GM12878 (cell line): ENCODE results near the gene USF3. TPM values are rescaled to one million over a fixed set of nuclear protein-coding genes. Genes with fewer than 3 reads are reported as not detected.

Experiments used
- ATF7 ChIP-seq: fragments of 450-650 bp; IDR thresholded peaks from 2 replicates; pipeline ENCODE4 v1.6.1; 2016; ENCODE audit warnings: low read depth, mild to moderate bottlenecking
- BHLHE40 ChIP-seq, 2 experiments: fragments of 450-650 bp in 1 of 2; IDR thresholded peaks; 2 replicates each; pipeline ENCODE4 v1.6.1; 2011 to 2017; ENCODE audit warnings: low read depth in 2 of 2, borderline replicate concordance in 1 of 2, improper control_type of control experiment in 1 of 2, low read length in 1 of 2, mild to moderate bottlenecking in 1 of 2
- CBFB ChIP-seq: IDR thresholded peaks from 2 replicates; pipeline ENCODE4 v1.6.1; 2016; ENCODE audit warnings: antibody characterized with exemption, low read depth
- CHD2 ChIP-seq: IDR thresholded peaks from 2 replicates; pipeline ENCODE4 v1.6.1; 2011; ENCODE audit warnings: low read depth, low read length, improper control_type of control experiment, borderline replicate concordance
- CHD4 ChIP-seq: fragments of 200-600 bp; sonication (generic); IDR thresholded peaks from 2 replicates; pipeline ENCODE4 v1.6.1; 2016; ENCODE audit warnings: mild to moderate bottlenecking
- CUX1 ChIP-seq: IDR thresholded peaks from 2 replicates; pipeline ENCODE4 v1.6.1; 2012; ENCODE audit warnings: improper control_type of control experiment, low read depth, low read length; ENCODE audit not compliant: insufficient replicate concordance
- ETV6 ChIP-seq, 2 experiments: fragments of 450-650 bp in 1 of 2; IDR thresholded peaks in 1 of 2; conservative IDR thresholded peaks in 1 of 2; 2 replicates each; pipeline ENCODE4 v1.6.1; 2014; ENCODE audit warnings: antibody characterized with exemption in 1 of 2, borderline replicate concordance in 1 of 2, low read depth in 1 of 2, mild to moderate bottlenecking in 1 of 2, moderate library complexity in 1 of 2
- HDGF ChIP-seq: fragments of 450-650 bp; IDR thresholded peaks from 2 replicates; pipeline ENCODE4 v1.6.1; 2016; ENCODE audit warnings: antibody characterized with exemption
- HSF1 ChIP-seq: fragments of 150-350 bp; IDR thresholded peaks from 2 replicates; pipeline ENCODE4 v1.6.1; 2014; ENCODE audit warnings: mild to moderate bottlenecking, low read depth, low read length
- IRF3 ChIP-seq: fragments of 450-650 bp; IDR thresholded peaks from 2 replicates; pipeline ENCODE4 v1.6.1; 2014; ENCODE audit warnings: mild to moderate bottlenecking
- NFIC ChIP-seq: IDR thresholded peaks from 2 replicates; pipeline ENCODE4 v1.6.1; 2012; ENCODE audit warnings: low read depth, mild to moderate bottlenecking, inconsistent platforms, low read length, moderate library complexity
- NFYB ChIP-seq: IDR thresholded peaks from 2 replicates; pipeline ENCODE4 v1.6.1; 2011; ENCODE audit warnings: low read depth, mild to moderate bottlenecking, low read length, improper control_type of control experiment, moderate library complexity; ENCODE audit not compliant: insufficient read depth
- NR2F1 ChIP-seq: fragments of 450-650 bp; conservative IDR thresholded peaks from 2 replicates; pipeline ENCODE4 v1.6.1; 2017; ENCODE audit warnings: mild to moderate bottlenecking
- PAX5 ChIP-seq: IDR thresholded peaks from 2 replicates; pipeline ENCODE4 v1.6.1; 2011; ENCODE audit warnings: low read depth, low read length, borderline replicate concordance
- STAT1 ChIP-seq: fragments of 450-650 bp; conservative IDR thresholded peaks from 2 replicates; pipeline ENCODE4 v1.6.1; 2014; ENCODE audit warnings: antibody characterized with exemption, mild to moderate bottlenecking
- YY1 ChIP-seq: IDR thresholded peaks from 2 replicates; pipeline ENCODE4 v1.6.1; 2011; ENCODE audit warnings: low read depth, mild to moderate bottlenecking, low read length
- ZNF274 ChIP-seq: IDR thresholded peaks from one replicate; pipeline ENCODE4 v1.8.0; 2011; ENCODE audit not compliant: insufficient read length, insufficient read depth
- polyA plus RNA-seq, 11 experiments: library from polyadenylated mRNA; depleted of rRNA in 4 of 11; unstranded in 6 of 11; stranded (reverse) in 5 of 11; fragments of >200 nt; fragmentation: Nextera tagmentation in 4 of 11; fragmentation: Illumina TruSeq in 1 of 11; extraction: Ambion mirVana in 4 of 11; extraction: Trizol in 1 of 11; gene quantifications; 1 replicate in 1 of 11; 2 replicates in 10 of 11; pipeline versions ENCODE4 v1.2.1 to v1.2.3, GENCODE V29; 2011 to 2016; ENCODE audit warnings: inconsistent platforms in 2 of 11, missing spikeins in 2 of 11, low read depth in 1 of 11
- total RNA-seq, 4 experiments: library from RNA; depleted of rRNA in 3 of 4; stranded (reverse); fragments of >200 nt in 3 of 4; fragmentation: Illumina TruSeq in 1 of 4; extraction: Trizol in 1 of 4; gene quantifications; 2 replicates each; pipeline versions ENCODE4 v1.2.1 to v1.2.3, GENCODE V29; 2013 to 2021

Gene USF3
- total and polyA plus RNA-seq, 10 of the 15 experiments (the other 5 are each of a cell fraction or from before 2014, with no cell fraction given), result 3.1 to 15.9 (median 7.8) TPM

- peak; percentile 87 for TF ChIP-seq NFYB
- no peak for TF ChIP-seq YY1
- TF ChIP-seq ZNF274, result no peak
- TF ChIP-seq IRF3, result peak; percentile 85
- TF ChIP-seq CHD4, result no peak
- peak; percentile 97 for TF ChIP-seq CHD2
- TF ChIP-seq STAT1, result no peak
- TF ChIP-seq NR2F1, result 0 out of 2 replicates have a peak, but pooled peaks have one; percentile 14
- TF ChIP-seq BHLHE40 (IDR thresholded peaks at IDR 0.05; ENCODE audit: borderline replicate concordance in 1 of 2, low read depth in 2 of 2, low read length in 1 of 2), result 0 out of 4 replicates have a peak, but pooled peaks of 1 of the 2 experiments have one; percentile 9
- no peak for TF ChIP-seq PAX5
- TF ChIP-seq ATF7, result peak; percentile 55; the same call in 1 of the 2 replicates
- no peak for TF ChIP-seq ETV6 (conservative IDR thresholded peaks at IDR 0.05 in 1 of 2, IDR thresholded peaks at IDR 0.05 in 1 of 2; ENCODE audit: borderline replicate concordance in 1 of 2, low read depth in 1 of 2)
- no peak; the same call in 1 of the 2 replicates for TF ChIP-seq CBFB
- TF ChIP-seq HSF1, result no peak
- no peak for TF ChIP-seq NFIC
- TF ChIP-seq HDGF, result peak; percentile 96
- TF ChIP-seq CUX1, result no peak
Measured at GRCh38 chr3:113696658-113697499, 437 bp upstream of the USF3 start (continued).
